Muscle layer of colon (tissue), 2 donors: ENCODE data around the gene PLEKHA6.

Source experiments
- H3K27ac ChIP-seq: one replicate; pipeline ENCODE4 v1.7.0; 2013; ENCODE audit warnings: low read depth, mild to moderate bottlenecking, low read length, moderate library complexity
- H3K27me3 ChIP-seq, 2 donors: one replicate each; pipeline ENCODE4 v1.7.0; 2013; ENCODE audit warnings: low read length in 2 of 2, mild to moderate bottlenecking in 2 of 2; ENCODE audit not compliant: insufficient read depth in 2 of 2, control insufficient read depth in 1 of 2
- H3K36me3 ChIP-seq: one replicate; pipeline ENCODE4 v1.7.0; 2013; ENCODE audit warnings: mild to moderate bottlenecking, low read length; ENCODE audit not compliant: insufficient read depth
- H3K4me1 ChIP-seq: one replicate; pipeline ENCODE4 v1.7.0; 2013; ENCODE audit warnings: mild to moderate bottlenecking, low read length; ENCODE audit not compliant: insufficient read depth
- H3K4me3 ChIP-seq, 2 donors: one replicate each; pipeline ENCODE4 v1.7.0; 2013; ENCODE audit warnings: low read length in 2 of 2, low read depth in 1 of 2, mild to moderate bottlenecking in 1 of 2, moderate library complexity in 1 of 2
- H3K9ac ChIP-seq: one replicate; pipeline ENCODE4 v1.7.0; 2013; ENCODE audit warnings: low read length
- H3K9me3 ChIP-seq: one replicate; pipeline ENCODE4 v1.7.0; 2013; ENCODE audit warnings: mild to moderate bottlenecking, low read length
- donor health status: abdominal sarcoma.
- donor health status: Adenocarcinoma of cecum.

PLEKHA6 gene

DNA sequence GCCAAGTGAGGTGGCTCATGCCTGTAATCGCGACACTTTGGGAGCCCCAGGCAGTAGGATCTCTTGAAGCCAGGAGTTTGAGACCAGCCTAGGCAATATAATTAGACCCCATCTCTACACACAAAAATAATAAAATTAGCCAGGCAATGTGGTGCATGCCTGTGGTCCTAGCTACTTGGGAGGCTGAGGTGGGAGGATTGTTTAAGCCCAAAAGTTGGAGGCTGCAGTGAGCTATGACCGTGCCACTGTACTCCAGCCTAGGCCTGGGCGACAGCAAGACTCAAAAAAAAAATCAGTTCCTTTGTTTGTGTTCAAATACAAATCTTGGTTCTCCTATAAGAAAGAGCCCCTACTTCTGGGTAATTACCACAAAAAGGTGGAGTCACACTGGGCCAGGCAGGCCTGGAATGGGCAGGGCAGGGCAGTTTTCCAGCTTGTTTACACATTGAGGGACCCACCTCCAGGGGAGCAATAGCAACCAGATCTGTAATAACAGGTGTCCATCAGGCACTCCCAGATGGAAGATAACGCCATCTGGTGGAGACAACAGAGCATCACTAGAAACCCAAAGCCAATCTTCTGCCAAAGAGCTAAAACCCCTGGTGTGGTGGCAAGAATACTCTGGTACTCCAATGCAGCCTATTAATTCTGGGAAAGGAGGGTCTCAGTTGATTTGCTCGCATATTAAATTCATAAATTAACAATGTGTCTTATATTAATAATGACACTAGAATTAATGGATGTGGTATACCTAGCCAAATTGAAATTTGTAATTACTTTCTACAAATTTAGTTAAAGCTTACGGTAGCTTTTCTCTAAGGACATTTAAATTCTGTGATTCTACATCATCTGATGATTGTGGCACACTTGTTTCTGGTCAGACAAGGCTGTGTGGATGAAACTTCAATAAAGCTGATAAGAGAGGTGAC is 38.7 kb upstream of the PLEKHA6 start:
- H3K9ac ChIP-seq, result no peak overlapping the region
- peak overlapping the region; percentile 24 for H3K27ac ChIP-seq
- no peaks in the 10 kb centered on the region for H3K27me3 ChIP-seq
- peaks cover 12% of the 10 kb centered on the region for H3K36me3 ChIP-seq
- no peak overlapping the region for H3K4me3 ChIP-seq
- H3K4me1 ChIP-seq, result no peaks in the 10 kb centered on the region
- H3K9me3 ChIP-seq, result no peaks in the 10 kb centered on the region

DNA sequence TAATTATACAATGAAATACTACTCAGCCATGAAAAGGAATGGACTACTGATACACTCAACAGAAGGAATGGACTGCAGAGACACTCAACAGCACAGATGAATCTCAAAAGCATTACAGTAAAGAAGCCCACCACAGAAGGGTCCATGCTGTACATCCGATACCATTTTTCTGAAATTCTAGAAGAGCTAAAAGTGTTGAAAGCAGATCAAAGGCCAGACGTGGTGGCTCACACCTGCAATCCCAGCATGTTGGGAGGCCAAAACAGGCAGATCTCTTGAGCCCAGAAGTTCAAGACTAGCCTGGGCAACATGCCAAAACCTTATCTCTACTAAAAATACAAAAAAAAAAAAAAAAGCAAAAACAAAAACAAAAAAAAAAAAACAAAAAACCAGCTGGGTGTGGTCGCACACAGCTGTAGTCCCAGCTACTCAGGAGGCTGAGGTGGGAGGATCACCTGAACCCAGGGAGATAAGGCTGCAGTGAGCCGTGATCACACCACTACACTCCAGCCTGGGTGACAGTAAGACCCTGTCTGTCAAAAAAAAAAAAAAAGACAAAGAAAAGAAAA is 36.4 kb upstream of the PLEKHA6 start:
- H3K27me3 ChIP-seq, result no peaks in the 10 kb centered on the region
- no peak overlapping the region for H3K27ac ChIP-seq
- no peak overlapping the region for H3K9ac ChIP-seq
- no peaks in the 10 kb centered on the region for H3K9me3 ChIP-seq
- H3K4me1 ChIP-seq, result no peaks in the 10 kb centered on the region
- H3K36me3 ChIP-seq, result peaks cover 5% of the 10 kb centered on the region
- no peak overlapping the region for H3K4me3 ChIP-seq

DNA sequence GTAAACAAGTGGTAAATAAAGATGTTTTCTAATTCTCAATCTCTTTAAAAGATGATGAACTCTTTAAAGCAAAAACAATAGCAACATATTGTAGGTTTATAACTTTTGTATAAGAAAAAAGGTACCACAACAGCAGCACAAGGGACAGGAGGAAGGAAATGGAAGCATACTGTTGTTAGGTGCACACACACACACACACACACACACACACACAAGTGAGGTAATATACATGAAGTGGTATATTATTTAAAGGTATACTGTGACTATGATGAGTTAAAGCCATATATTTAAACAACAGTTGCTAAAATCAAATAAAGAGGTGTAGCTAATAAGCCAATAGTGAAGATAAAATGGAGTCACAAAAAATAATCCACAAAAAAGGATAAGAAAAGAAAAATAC is 31.9 kb upstream of the PLEKHA6 start:
- no peak overlapping the region for H3K9ac ChIP-seq
- H3K27ac ChIP-seq, result no peak overlapping the region
- no peaks in the 10 kb centered on the region for H3K9me3 ChIP-seq
- H3K27me3 ChIP-seq, result no peaks in the 10 kb centered on the region
- H3K36me3 ChIP-seq, result no peaks in the 10 kb centered on the region
- no peak overlapping the region for H3K4me3 ChIP-seq
- H3K4me1 ChIP-seq, result no peaks in the 10 kb centered on the region

DNA sequence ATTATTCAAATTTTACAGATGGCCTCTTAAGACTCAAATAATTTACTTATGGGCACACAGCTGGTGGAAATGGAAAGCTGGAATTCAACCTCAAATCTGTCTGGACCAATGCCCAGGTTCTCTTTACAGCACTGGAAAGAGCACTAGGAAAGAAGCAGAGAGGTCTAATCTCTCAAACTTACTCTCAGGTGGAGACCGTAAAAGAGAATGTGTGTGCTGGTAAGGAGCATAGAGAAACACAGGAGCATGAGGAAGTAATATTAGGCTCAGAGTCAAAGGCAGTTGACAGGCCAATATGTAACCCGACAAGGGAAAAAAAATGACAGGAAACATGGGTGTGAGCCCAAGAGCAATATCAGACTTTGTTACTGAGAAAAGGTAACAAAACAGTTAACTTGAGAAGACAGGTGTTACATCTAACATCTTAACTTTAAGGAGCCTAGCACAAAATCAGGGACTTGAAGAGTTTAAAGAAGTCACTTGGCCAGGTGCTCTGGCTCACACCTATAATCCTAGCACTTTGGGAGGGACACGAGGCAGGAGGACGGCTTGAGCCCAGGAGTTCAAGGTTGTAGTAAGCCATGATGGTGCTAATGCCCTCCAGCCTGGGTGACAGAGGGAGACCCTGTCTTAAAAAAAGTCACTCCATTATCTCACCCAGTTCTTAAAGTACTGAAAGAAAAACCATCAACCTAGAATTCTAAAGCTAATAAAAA is 31.2 kb upstream of the PLEKHA6 start:
- no peaks in the 10 kb centered on the region for H3K36me3 ChIP-seq
- H3K4me3 ChIP-seq, result no peak overlapping the region
- no peak overlapping the region for H3K9ac ChIP-seq
- H3K9me3 ChIP-seq, result no peaks in the 10 kb centered on the region
- H3K27ac ChIP-seq, result no peak overlapping the region
- no peaks in the 10 kb centered on the region for H3K27me3 ChIP-seq
- no peaks in the 10 kb centered on the region for H3K4me1 ChIP-seq

DNA sequence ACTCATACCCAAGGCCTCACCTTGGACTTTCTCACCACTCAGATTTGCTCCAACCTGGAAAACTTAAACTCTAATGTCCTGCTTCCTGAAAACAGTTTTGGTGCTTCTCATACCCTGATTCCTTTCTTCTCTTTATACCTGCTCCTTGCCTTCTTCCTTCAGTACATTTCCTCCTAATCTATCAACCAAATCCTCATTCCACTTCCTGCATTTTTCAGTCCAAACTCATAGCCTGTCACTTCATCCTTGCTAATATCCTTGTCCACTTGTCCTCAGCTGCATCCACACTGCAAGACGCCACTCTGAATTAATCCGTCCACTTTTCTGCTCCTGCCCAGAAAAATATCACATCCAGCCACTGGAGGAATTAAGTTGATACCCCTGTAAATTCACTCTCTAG is 26.0 kb upstream of the PLEKHA6 start:
- Histone ChIP-seq H3K9me3 (no peaks in the 10 kb centered on the region), H3K4me3 (no peak overlapping the region), H3K27me3 (no peaks in the 10 kb centered on the region)

DNA sequence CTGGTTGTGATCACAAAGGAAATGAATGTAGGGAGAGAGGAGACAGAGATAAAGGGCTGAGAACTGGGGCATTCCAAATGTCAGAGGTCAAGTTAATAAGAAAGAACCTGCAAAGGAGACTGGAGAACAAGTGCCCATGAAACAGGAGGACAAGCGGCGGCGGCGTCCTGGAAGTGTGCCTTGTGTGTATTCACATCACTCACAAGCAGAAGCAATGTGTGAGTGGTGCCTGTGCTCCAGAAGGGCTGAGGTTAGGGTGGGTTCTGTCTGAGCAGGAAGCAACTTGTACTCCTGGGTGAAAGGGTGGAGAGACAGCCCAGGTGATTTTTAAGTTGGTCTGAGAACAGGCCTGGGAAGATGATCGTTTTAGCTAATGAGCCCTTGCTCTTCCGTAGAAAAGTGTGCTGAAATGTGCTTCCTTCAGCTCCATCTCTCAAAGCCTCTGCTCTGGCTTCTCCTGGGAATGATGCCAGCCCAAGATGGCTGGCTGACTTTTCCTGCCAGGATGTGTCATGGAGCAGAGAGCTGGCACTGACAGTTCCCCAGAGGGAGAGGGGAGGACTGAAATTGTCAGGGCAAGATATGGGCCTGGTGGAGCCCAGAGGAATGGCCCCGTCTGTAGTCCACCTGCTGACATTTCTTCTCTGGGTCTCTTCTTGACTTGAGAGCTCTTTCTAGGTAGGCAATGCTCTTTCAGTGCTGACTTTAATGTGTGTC is 25.1 kb upstream of the PLEKHA6 start:
- Histone ChIP-seq H3K4me1 (no peaks in the 10 kb centered on the region), H3K27me3 (no peaks in the 10 kb centered on the region), H3K27ac (no peak overlapping the region), H3K9ac (no peak overlapping the region), H3K9me3 (no peaks in the 10 kb centered on the region), H3K36me3 (no peaks in the 10 kb centered on the region), H3K4me3 (no peak overlapping the region)

More for the DNA sequence above, 26.0 kb upstream of the PLEKHA6 start:
- H3K4me1 ChIP-seq, result no peaks in the 10 kb centered on the region
- no peak overlapping the region for H3K27ac ChIP-seq
- H3K36me3 ChIP-seq, result no peaks in the 10 kb centered on the region
- H3K9ac ChIP-seq, result no peak overlapping the region

DNA sequence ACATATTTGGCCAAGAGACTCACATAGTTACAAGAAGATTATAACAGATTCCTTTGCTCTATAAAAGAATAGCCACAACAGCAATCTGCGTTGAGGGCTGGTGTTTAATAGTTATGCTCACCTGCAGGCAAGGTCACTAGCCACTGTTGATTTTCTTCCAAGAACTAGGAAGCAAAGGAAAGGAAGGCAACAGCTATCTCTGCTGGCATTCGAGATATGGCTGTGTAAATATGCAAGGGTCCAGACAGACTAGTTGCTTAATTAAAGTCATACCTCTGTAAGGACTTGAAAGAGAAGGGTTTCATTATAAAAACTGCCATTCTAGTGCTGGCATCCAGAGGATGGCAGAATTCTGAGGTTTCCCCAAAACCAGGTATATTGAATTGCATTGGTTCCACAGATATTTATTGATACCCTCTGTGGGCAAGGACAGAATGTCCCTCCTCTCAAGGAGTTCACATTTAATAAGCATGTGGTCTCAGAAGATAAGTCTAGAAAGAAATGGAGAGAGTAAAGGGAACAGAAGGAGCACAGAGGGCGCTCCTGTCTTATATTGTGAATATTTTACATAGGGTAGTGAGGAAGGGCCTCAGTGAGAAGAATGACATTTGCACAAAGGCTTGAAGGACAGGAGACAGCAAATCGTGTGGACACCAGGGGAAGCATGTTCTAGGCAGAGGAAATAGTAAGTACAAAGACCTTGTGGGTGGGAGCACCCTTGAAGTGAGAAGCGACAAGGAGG is 23.6 kb upstream of the PLEKHA6 start:
- Histone ChIP-seq H3K9me3 (no peaks in the 10 kb centered on the region), H3K27ac (no peak overlapping the region), H3K9ac (no peak overlapping the region)

DNA sequence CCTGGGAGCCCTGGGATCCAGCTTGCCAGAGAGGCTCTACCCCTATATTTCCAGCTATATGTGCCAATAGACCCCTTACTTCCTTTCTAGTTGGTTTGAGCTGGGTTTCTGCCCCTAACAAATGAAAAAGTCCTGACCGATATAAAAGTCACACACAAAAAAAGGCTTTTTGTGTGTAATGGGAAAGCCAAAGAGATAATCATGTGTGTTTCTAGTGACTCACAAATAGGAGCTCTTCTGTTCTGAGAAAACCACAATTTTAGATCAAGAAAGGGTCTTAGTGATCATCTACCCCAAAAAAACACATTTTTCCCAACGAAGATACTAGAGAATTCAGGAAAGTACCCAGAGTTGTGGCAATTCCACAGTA is 23.0 kb upstream of the PLEKHA6 start:
- H3K27me3 ChIP-seq, result peaks cover 6 to 17% of the 10 kb centered on the region in 2 donors
- H3K4me1 ChIP-seq, result peaks cover 5% of the 10 kb centered on the region
- H3K27ac ChIP-seq, result no peak overlapping the region
- no peak overlapping the region for H3K9ac ChIP-seq
- no peaks in the 10 kb centered on the region for H3K9me3 ChIP-seq
- no peak overlapping the region for H3K4me3 ChIP-seq
- H3K36me3 ChIP-seq, result no peaks in the 10 kb centered on the region

More for the DNA sequence above, 23.6 kb upstream of the PLEKHA6 start:
- H3K36me3 ChIP-seq, result no peaks in the 10 kb centered on the region
- peaks cover 6 to 10% of the 10 kb centered on the region in 2 donors for H3K27me3 ChIP-seq
- H3K4me3 ChIP-seq, result no peak overlapping the region
- H3K4me1 ChIP-seq, result peaks cover 2% of the 10 kb centered on the region

DNA sequence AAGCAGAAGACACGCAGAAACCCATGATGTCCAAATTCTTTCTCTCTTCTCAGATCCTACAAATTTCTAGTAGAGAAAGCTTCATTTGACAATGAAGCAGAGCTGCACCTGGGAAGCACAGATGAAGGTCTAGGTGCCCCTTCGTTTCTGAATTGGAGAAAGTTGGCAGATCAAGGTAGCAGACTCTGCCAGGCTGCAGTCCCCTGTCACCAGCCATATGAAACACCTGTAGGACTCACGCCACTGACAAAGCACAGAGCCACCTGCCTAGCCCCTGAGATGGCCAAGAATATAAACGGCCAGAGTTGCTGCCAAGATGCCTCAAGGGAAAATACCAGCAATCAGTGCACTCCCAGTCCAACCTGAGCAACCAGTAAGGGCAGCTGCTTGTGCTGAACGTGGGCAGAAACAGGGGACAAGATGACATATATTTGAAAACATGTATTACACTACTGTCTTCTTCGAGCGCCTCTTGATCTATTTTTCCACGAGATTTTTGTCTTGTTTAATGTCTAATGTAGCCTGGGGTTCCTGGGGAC is 20.6 kb upstream of the PLEKHA6 start:
- Histone ChIP-seq H3K4me3 (no peak overlapping the region), H3K9ac (no peak overlapping the region), H3K27ac (no peak overlapping the region), H3K4me1 (peaks cover 9% of the 10 kb centered on the region), H3K9me3 (no peaks in the 10 kb centered on the region), H3K36me3 (no peaks in the 10 kb centered on the region), H3K27me3 (peaks cover 23 to 40% of the 10 kb centered on the region in 2 donors)

DNA sequence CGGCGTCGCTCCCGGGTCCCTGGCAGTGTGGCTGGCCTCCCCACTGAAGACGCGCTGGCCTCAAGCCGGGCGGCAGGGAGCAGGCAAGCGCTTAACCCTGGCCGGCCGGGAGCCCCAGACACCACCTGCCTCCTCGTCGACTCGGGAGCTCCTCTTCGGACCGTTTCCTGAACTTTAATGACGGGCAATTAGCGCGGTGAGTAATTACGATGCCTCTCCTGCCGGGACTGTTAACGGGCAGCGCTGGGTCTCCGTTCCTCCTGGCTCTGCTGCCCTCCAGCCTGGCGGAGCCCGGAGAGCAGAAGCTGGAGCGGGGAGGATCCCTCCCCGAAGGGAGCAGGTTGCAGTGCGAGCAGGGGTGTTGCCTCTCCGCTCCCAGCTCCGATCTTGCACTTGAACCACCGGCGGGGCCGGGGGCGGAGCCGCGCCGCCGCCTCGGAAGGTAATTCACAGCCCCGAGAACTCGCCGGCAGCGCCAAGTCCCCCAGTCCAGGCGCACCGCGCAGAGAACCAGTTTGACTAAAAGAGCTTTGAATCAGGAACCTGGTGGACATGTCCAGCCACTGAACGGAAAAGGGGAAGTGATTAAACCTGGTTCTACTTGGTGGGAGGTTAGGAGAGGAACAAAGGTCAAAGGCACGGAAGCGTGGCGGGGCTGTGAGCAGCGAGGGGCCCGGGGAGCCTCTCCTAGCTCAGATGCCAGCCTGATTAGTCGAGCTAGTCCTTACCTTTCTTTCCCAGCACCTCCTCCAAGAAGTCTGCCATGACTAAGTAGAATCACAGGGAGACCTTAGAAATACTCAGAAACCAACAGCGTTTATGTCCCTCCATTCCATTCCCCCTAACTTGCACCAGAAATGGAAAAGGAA is 18.3 kb upstream of the PLEKHA6 start:
- Histone ChIP-seq H3K36me3 (no peaks in the 10 kb centered on the region), H3K4me3 (peak overlapping the region; percentile 53 to 59), H3K9me3 (no peaks in the 10 kb centered on the region), H3K4me1 (peaks cover 9% of the 10 kb centered on the region), H3K9ac (no peak overlapping the region), H3K27me3 (peaks cover 33 to 40% of the 10 kb centered on the region in 2 donors), H3K27ac (no peak overlapping the region)
